ENCODE measurements around the gene BDH1.

BDH1 gene

DNA sequence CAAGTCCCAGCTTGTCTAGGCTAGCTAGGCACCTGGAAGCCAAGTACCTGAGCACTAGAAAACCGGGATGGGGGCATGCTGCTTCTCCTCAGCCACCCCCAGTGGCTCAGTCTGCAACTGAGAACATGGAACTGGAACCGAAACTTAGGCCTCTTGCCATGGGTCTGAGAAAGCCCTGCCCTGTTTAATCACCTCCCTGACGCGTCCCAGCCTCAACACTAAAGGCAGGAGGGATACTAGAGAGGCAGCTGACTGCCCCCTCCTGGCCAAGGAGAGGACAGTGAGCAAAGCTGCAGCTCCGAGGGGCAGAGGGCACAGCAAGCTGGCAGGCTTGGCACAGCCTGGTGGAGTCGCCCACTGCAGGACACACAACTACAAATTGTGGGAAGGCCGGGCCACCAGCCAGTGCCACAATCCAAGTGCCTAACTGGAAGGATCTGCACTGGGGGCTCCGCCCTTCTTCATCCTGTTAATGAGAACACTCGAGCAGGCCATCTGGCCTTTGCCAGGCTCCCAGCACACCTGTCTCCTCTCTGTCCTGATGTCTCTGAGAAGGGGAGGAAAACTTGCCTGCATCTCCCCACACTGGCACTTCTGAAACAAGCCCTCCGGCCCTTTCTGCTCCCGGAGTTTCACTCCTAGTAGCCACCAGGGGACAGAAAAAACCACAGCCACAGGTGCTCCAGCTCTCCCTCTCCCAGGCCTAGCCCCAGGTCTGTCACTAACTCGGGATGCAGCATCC, 53.7 kb downstream of the BDH1 start:
- DNase-seq = no peak
- H3K4me3 ChIP-seq (ENCODE audit: low read depth, low read length) = no peak overlapping the region
- peaks cover 31% of the 10 kb centered on the region for H3K4me1 ChIP-seq
- H3K36me3 ChIP-seq = no peaks in the 10 kb centered on the region
- no peaks in the 10 kb centered on the region for H3K27me3 ChIP-seq
- no peaks in the 10 kb centered on the region for H3K9me3 ChIP-seq
- TF ChIP-seq, protein P1, sequence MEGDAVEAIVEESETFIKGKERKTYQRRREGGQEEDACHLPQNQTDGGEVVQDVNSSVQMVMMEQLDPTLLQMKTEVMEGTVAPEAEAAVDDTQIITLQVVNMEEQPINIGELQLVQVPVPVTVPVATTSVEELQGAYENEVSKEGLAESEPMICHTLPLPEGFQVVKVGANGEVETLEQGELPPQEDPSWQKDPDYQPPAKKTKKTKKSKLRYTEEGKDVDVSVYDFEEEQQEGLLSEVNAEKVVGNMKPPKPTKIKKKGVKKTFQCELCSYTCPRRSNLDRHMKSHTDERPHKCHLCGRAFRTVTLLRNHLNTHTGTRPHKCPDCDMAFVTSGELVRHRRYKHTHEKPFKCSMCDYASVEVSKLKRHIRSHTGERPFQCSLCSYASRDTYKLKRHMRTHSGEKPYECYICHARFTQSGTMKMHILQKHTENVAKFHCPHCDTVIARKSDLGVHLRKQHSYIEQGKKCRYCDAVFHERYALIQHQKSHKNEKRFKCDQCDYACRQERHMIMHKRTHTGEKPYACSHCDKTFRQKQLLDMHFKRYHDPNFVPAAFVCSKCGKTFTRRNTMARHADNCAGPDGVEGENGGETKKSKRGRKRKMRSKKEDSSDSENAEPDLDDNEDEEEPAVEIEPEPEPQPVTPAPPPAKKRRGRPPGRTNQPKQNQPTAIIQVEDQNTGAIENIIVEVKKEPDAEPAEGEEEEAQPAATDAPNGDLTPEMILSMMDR (IDR thresholded peaks at IDR 0.05; ENCODE audit: low read depth, low read length) = peak; percentile 42

DNA sequence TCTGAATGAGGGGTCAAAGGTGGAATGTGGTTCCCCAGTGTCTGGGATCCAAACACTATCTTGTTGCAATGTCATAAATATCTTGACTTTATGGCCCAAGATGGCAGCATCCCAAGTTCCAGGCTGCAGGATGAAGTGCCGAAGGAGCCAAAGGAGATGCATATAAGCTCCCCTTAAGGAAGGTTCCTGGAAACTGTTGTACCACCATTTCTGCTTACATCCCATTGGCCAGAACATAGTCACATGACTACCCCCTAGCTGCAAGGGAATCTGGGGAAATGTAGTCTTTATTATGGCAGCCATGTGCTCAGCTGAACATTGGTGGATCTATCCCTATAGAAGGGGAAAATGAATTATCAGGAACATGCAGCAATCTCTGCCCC, 54.3 kb downstream of the BDH1 start:
- TF ChIP-seq, protein P1 (IDR thresholded peaks at IDR 0.05; ENCODE audit: low read depth, low read length) = no peak
- no peak for DNase-seq
- Histone ChIP-seq H3K36me3 (no peaks in the 10 kb centered on the region), H3K27me3 (no peaks in the 10 kb centered on the region), H3K4me1 (peaks cover 31% of the 10 kb centered on the region), H3K4me3 (ENCODE audit: low read depth, low read length) (no peak overlapping the region), H3K9me3 (no peaks in the 10 kb centered on the region)

GRCh38 chr3:197500812-197501211, 55.0 kb downstream of the BDH1 start:
- Histone ChIP-seq H3K27me3 (no peaks in the 10 kb centered on the region), H3K9me3 (no peaks in the 10 kb centered on the region), H3K4me3 (ENCODE audit: low read depth, low read length) (no peak overlapping the region), H3K4me1 (peaks cover 24% of the 10 kb centered on the region), H3K36me3 (no peaks in the 10 kb centered on the region)
- TF ChIP-seq, protein P1 (IDR thresholded peaks at IDR 0.05; ENCODE audit: low read depth, low read length) = no peak
- DNase-seq = no peak

GRCh38 chr3:197499427-197499826, 56.3 kb downstream of the BDH1 start:
- H3K4me1 ChIP-seq = peaks cover 10% of the 10 kb centered on the region
- DNase-seq = no peak
- H3K27me3 ChIP-seq = no peaks in the 10 kb centered on the region
- no peaks in the 10 kb centered on the region for H3K36me3 ChIP-seq
- H3K9me3 ChIP-seq = no peaks in the 10 kb centered on the region
- TF ChIP-seq, protein P1 (IDR thresholded peaks at IDR 0.05; ENCODE audit: low read depth, low read length) = no peak
- H3K4me3 ChIP-seq (ENCODE audit: low read depth, low read length) = no peak overlapping the region

GRCh38 chr3:197498499-197499241, 57.1 kb downstream of the BDH1 start:
- TF ChIP-seq, protein P1 (IDR thresholded peaks at IDR 0.05; ENCODE audit: low read depth, low read length) = no peak
- Histone ChIP-seq H3K27me3 (no peaks in the 10 kb centered on the region), H3K9me3 (no peaks in the 10 kb centered on the region), H3K4me3 (ENCODE audit: low read depth, low read length) (no peak overlapping the region), H3K36me3 (no peaks in the 10 kb centered on the region), H3K4me1 (peaks cover 3% of the 10 kb centered on the region)
- DNase-seq = no peak

DNA sequence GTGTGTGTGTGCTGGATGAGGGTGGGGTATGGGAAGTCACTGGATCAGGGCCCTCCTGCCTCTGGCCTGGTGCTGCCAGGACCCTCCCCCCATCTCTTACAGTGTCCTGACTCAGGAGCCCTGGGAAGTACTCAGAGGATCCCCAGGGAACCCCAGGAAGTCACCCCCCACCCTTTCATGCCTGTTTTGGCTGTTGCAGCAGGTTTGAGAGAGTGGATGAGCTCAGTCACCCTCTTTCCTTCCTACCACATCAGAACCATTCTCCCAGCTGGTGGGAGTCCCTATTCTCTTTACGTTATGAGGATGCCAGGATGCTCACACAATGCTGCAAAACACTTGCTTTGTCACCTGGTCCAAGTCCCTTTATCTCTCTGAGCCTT, 59.0 kb downstream of the BDH1 start:
- DNase-seq = no peak
- TF ChIP-seq, protein P1 (IDR thresholded peaks at IDR 0.05; ENCODE audit: low read depth, low read length) = no peak

More for the DNA sequence above, 59.0 kb downstream of the BDH1 start:
- Histone ChIP-seq H3K27me3 (no peaks in the 10 kb centered on the region), H3K9me3 (no peaks in the 10 kb centered on the region), H3K4me1 (no peaks in the 10 kb centered on the region; the same call in 1 of the 2 replicates), H3K36me3 (no peaks in the 10 kb centered on the region), H3K4me3 (ENCODE audit: low read depth, low read length) (no peak overlapping the region)
